NCI-H1048 (cell line): ENCODE results near the gene DENR.
"Not testable (repeated sequence)": the region's sequence is repeated elsewhere in the genome, so short reads cannot be mapped to it uniquely, and the experiment has no call there.

Experiments
- DNase-seq: peaks from one replicate; lab custom pipeline; 2025; lab: John Stamatoyannopoulos, UW

DENR gene

GRCh38 chr12:122752464-122753318 lies at the start of gene DENR:
DENR (plus strand) TSS chr12:122752824; CDS start chr12:122753702, 878 bp downstream.
- DNase-seq = peak; percentile 95

GRCh38 chr12:122702890-122703611 lies 49.6 kb upstream of the DENR start, which contains the start of gene HCAR2:
HCAR2 (minus strand) TSS chr12:122703357; CDS start chr12:122703283, 74 bp downstream.
- not testable (repeated sequence) for DNase-seq

DNA sequence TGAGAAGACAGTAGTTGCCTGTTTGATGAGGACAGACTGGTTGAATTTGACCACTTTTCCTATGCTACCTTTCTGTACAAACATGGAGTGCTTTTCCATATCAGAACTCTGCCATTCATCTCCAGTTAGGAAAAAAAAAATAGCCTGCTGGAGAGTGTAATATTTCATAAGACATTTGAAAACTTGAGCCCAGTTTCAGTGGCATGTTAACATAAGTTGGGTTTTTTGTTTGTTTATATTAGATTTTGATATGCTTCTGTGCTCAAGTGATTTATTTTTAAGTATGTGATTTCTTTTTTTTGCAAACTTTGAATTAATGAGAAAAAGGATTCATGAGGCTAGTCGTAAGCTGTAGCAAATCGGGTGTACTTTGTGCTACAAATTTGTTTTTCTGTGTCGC lies 48.8 kb upstream of the DENR start:
- not testable (repeated sequence) for DNase-seq

- DNase-seq = not testable (repeated sequence)
Observed at GRCh38 chr12:122709287-122709686, 43.3 kb upstream of the DENR start.

DNA sequence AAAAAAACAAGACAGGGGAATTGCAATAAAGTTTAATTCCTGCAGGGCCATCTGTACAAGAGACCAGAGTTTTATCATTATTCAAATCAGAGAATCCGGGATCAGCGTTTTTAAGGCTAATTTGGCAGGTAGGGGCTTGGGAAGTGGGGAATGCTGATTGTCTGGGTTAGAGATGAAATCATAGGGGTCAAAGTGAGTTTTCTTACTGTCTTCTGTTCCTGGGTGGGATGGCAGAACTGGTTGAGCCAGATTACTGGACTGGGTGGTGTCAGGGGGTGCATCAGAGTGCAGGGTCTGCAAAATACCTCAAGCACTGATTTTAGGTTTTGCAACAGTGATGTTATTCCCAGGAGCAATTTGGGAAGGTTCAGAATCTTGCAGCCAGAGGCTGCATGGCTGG lies 42.3 kb upstream of the DENR start:
- not testable (repeated sequence) for DNase-seq

DNA sequence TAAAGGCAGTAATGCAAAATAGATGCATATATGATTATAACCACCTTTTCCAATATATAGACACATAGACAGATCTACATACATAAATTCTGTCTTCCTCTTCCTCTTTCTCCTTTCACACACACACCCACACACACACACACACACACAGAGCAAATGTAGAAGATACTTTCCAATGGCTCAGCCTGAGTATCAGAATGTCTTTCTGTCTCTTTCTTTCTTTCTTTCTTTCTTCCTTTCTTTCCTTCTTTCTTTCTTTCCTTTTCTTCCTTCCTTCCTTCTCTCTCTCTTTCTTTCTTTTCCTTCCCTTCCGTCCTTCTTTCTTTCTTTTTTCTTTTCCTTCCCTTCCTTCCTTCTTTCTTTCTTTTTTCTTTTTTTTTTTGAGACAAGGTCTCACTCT lies 41.4 kb upstream of the DENR start:
- DNase-seq = not testable (repeated sequence)

- not testable (repeated sequence) for DNase-seq
Observed at GRCh38 chr12:122713491-122714188, 39.0 kb upstream of the DENR start.

DNA sequence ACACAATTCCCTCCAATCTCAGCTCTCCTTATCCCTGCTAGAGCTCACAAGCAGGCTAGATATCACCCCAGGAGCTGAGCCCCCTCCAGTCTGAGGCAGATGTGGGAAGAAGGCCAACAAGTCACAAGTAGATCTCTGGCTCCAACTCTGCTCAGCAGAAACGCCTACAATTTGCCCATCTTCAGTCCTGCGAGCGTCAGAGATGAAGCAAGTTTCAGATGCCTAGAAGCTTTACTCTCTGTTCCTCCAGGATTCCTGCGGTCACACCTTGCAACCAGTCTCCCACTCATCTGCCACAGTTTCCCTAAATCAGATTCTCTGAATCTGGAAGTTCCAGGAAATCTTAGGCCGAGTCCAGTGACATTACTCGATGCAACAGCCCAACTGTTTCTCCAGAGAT lies 37.4 kb upstream of the DENR start:
- not testable (repeated sequence) for DNase-seq

GRCh38 chr12:122716658-122717057 lies 36.0 kb upstream of the DENR start, which contains the start of gene HCAR3:
HCAR3 (minus strand) TSS chr12:122716811; CDS start chr12:122716737, 74 bp downstream.
- not testable (repeated sequence) for DNase-seq

DNA sequence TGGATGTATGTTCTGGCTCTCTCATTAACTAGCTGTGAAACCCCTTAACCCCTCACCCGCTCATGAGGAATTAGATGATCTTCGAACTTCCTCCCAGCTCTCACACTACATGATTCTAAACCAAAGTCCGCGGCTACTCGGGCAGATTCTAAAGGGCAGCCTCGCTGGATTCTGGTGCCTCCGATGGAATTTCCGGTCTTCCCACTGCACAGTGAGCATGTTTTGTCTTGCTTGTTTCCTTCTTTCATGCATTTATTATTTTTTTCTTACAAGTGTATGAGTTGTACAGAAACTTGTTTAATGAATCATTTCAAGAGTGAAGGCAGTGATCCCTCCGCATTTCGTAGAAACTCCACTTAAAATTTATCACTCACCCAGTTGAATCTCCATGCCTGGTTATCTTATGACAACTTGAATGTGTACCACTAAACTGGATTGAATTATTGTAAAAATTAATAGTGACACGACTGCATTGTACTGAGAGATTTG lies 31.5 kb upstream of the DENR start:
- DNase-seq = no peak

DNA sequence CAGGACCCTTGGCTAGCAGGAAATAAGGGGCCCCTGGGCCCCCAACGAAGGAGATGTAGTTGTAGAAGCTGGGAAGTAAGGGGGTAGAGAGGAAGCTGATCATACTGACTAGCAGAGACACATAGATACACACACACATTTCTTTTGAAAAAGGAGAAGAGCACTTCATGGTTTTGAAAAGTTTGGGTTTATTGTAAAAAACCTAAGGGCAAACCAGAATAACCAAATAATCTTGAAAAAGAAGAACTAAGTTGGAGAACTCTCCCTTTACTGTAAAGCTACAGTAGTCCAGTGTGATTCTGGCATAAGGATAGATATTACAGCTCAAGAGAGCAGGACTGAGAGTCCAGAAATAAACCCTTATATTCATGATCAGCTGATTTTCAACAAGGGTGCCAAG lies 30.2 kb upstream of the DENR start:
- DNase-seq = no peak

DNA sequence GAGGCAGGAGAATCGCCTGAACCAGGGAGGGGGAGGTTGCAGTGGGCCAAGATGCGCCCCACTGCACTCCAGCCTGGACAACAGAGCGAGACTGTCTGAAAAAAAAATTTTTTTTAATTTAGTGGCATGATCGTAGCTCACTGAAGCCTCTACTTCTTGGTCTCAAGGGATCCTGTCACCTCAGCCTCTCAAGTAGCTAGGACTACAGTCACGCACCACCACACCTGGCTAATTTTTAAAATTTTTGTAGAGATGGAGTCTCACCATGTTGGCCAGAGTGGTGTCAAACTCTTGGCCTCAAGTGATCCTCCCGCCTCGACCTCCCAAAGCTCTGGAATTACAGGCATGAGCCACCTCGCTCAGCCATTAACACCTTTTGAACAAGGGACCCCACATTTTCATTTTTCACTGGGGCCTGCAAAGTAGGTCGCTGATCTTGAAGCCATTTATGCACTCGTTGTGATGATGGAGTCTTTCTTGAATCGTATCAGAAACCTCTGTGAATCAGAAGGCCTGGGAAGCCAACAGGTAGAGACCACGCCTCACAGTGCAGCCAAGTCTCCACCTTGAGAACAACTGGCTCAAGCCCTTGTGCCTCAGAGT lies 27.9 kb upstream of the DENR start:
- DNase-seq = no peak

DNA sequence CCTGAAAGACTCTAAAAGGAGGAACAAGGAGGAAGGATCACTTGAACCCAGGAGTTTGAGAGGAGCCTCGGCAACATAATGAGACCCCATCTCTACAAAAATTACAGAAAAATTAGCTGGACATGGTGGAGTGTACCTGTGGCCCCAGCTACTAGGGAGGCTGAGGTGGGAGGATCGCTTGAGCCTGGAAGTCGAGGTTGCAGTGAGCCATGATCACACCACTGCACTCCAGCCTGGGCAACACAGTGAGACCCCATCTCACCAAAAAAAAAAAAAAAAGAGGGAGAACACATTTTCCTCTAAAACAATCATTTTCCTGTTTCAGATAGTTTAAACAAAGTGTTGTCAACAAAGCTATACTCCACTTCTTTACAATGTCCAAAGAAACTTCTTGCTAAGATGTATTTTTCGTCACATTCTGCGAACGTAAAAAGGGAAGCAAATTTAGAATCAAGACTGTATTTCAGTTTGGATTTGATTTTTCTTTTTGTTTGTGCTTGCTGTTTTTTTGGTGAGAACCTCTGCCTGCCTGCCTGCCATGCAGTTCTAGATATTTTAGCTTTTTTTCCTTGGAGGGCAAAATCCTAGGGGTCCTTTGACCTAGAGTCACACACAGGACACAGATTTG lies 27.1 kb upstream of the DENR start:
- no peak for DNase-seq

DNA sequence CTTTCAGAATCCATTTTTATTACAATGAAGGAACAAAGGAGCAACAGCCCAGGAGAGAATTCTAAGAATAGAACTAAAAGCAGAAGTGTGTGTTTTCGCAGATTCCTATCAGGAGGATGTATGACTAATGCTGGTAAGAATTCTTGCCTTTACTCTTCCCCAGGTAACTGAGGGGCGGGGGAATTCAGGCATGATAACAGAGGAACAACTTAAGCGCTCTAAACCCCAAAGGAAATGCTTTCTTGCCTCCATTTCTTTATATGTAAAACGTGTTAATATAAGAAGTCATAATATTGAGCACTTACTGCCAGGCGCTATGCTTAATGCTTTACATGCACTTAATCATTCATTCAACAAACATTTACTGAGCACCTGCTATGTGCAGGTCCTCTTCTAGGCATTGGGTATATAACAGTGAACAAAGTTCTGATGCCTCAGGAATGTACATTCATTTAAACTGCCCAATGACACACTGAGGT lies 26.5 kb upstream of the DENR start:
- DNase-seq = no peak

DNA sequence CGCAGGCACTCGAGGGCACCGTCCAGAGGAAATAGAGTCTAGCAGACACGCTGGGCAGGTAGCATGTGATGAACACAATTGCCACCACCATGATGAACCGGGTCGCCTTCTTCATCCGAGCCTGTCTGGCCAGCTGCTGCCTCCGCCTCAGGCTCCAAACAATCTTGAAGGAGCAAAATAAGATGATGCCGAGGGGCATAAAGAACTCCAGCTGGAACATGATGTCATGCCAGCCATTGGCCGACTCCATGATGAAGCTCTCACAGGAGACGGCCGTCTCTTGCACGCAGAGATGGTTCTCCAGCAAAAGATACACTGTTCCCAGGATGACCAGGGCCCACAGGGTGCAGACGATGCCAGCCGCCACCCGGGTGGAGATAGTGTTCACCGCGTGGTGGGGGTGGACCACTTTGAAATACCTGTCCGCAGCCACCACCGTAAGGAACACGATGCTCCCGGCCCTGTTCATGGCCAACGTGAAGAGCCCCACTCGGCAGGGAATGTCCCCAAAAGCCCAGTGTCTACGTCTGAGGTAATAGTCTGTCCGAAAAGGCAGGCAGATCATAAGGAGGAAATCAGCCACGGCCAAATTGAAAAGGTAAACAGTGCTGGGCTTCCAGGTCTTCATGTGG lies 22.9 kb upstream of the DENR start:
- DNase-seq = no peak

- DNase-seq = no peak
Observed at GRCh38 chr12:122730215-122731014, 22.2 kb upstream of the DENR start, which contains the start of gene HCAR1. HCAR1 (minus strand) TSS chr12:122730844; CDS start chr12:122730339, 505 bp downstream.

- DNase-seq = no peak
Observed at GRCh38 chr12:122732170-122732569, 20.5 kb upstream of the DENR start.

GRCh38 chr12:122732611-122733010 lies 20.0 kb upstream of the DENR start:
- DNase-seq = no peak

- no peak for DNase-seq
Observed at GRCh38 chr12:122738571-122738970, 14.1 kb upstream of the DENR start.

- DNase-seq = no peak
Observed at GRCh38 chr12:122740351-122740750, 12.3 kb upstream of the DENR start.
